Measurements from ENCODE around the gene ZFR. TPM values are rescaled to one million over a fixed set of nuclear protein-coding genes. Genes with fewer than 3 reads are reported as not detected.
"Not testable (repeated sequence)": the region's sequence is repeated elsewhere in the genome, so short reads cannot be mapped to it uniquely, and the experiment has no call there.

Gene ZFR
- polyA plus RNA-seq, 1 donor from 2014 or later: 81.7 TPM

DNA sequence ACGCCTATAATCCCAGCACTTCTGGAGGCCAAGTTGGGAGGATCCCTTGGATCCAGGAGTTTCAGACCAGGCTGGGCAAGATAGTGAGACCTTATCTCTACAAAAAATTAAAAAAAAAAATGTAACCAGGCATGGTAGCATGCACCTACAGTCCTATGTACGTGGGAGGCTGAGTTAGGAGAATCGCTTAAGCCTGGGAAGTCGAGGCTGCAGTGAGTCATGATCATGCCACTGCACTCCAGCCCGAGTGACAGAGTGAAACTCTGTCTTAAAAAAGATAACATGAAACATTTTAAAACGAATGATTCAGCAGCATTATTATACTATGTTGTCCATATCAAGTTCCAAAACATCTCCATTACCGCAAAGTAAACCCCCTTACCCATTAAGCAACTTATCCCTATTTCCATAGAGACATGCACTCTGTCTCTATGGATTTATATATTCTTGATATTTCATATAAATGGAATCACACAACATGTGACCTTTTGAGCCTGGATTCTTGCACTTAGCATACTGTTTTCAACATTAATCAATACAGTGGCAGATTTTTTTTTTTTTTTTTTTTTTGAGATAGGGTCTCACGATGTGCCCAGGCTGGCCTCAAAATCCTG lies 74.9 kb downstream of the ZFR start:
- H3K9me3 Mint-ChIP-seq: no peaks in the 10 kb centered on the region
- no peak overlapping the region for H3K4me3 Mint-ChIP-seq
- no peak overlapping the region for H3K27ac Mint-ChIP-seq
- peaks cover 3% of the 10 kb centered on the region for H3K36me3 Mint-ChIP-seq
- H3K4me1 Mint-ChIP-seq: no peaks in the 10 kb centered on the region
- no peaks in the 10 kb centered on the region for H3K27me3 Mint-ChIP-seq

- Mint-ChIP-seq H3K27ac (no peak overlapping the region), H3K9me3 (no peaks in the 10 kb centered on the region), H3K36me3 (peaks cover 3% of the 10 kb centered on the region), H3K27me3 (no peaks in the 10 kb centered on the region), H3K4me3 (no peak overlapping the region), H3K4me1 (no peaks in the 10 kb centered on the region)
Observed at GRCh38 chr5:32369032-32369431, 75.5 kb downstream of the ZFR start.

- not testable (repeated sequence) for H3K27me3 Mint-ChIP-seq, H3K4me3 Mint-ChIP-seq, H3K9me3 Mint-ChIP-seq, H3K27ac Mint-ChIP-seq, H3K36me3 Mint-ChIP-seq, H3K4me1 Mint-ChIP-seq
Observed at GRCh38 chr5:32367271-32367670, 77.3 kb downstream of the ZFR start.

DNA sequence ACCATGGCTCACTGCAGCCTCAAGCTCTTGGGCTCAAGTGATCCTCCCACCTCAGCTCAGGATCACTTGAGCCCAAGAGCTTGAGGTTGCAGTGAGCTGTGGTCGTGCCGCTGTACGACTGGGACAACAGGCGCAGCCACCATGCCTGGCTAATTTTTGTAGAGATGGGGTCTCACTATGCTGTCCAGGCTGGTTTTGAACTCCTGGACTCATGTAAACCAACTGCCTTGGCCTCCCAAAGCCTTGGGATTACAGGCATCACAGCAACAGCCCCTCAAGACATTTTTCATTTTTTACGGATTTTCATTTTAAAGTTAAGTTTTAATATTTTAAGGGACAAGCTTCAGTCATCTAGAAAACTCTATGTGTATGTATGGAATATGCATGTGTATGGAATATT lies 78.9 kb downstream of the ZFR start:
- Mint-ChIP-seq H3K27me3 (no peaks in the 10 kb centered on the region), H3K4me1 (no peaks in the 10 kb centered on the region), H3K36me3 (peaks cover 5% of the 10 kb centered on the region), H3K9me3 (no peaks in the 10 kb centered on the region), H3K27ac (no peak overlapping the region), H3K4me3 (no peak overlapping the region)

- no peak overlapping the region for H3K27ac Mint-ChIP-seq
- H3K4me3 Mint-ChIP-seq: no peak overlapping the region
- no peaks in the 10 kb centered on the region for H3K4me1 Mint-ChIP-seq
- H3K9me3 Mint-ChIP-seq: no peaks in the 10 kb centered on the region
- H3K27me3 Mint-ChIP-seq: no peaks in the 10 kb centered on the region
- peaks cover 6% of the 10 kb centered on the region for H3K36me3 Mint-ChIP-seq
Observed at GRCh38 chr5:32363030-32363429, 81.5 kb downstream of the ZFR start.

GRCh38 chr5:32362527-32362926 lies 82.0 kb downstream of the ZFR start:
- Mint-ChIP-seq H3K4me1 (no peaks in the 10 kb centered on the region), H3K4me3 (no peak overlapping the region), H3K27me3 (no peaks in the 10 kb centered on the region), H3K9me3 (no peaks in the 10 kb centered on the region), H3K27ac (no peak overlapping the region), H3K36me3 (peaks cover 4% of the 10 kb centered on the region)

DNA sequence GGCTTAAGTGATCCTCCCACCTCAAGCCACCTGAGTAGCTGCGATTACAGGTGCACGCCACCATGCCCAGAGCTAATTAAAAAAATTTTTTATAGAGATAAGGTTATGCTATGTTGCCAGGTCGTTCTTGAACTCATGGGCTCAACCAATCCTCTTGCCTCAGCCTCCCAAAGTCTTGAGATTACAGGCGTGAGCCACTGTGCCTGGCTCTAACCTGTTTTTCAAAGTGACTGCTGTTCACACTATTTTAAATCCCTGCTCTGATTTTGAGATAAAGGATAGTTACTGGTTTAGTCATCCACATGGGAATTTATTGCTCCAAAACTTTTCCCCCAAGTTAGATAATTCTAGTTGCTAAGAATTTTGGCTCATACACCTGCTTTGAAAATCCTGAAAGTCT lies 83.6 kb downstream of the ZFR start:
- H3K36me3 Mint-ChIP-seq: peaks cover 4% of the 10 kb centered on the region
- no peak overlapping the region for H3K4me3 Mint-ChIP-seq
- no peaks in the 10 kb centered on the region for H3K9me3 Mint-ChIP-seq
- H3K4me1 Mint-ChIP-seq: no peaks in the 10 kb centered on the region
- H3K27ac Mint-ChIP-seq: no peak overlapping the region
- H3K27me3 Mint-ChIP-seq: no peaks in the 10 kb centered on the region

GRCh38 chr5:32358611-32359010 lies 85.9 kb downstream of the ZFR start:
- no peaks in the 10 kb centered on the region for H3K27me3 Mint-ChIP-seq
- H3K4me3 Mint-ChIP-seq: no peak overlapping the region
- no peak overlapping the region for H3K27ac Mint-ChIP-seq
- H3K36me3 Mint-ChIP-seq: peaks cover 4% of the 10 kb centered on the region
- H3K9me3 Mint-ChIP-seq: no peaks in the 10 kb centered on the region
- peaks cover 0 to 2% (median 0%) of the 10 kb centered on the region in 3 donors for H3K4me1 Mint-ChIP-seq

DNA sequence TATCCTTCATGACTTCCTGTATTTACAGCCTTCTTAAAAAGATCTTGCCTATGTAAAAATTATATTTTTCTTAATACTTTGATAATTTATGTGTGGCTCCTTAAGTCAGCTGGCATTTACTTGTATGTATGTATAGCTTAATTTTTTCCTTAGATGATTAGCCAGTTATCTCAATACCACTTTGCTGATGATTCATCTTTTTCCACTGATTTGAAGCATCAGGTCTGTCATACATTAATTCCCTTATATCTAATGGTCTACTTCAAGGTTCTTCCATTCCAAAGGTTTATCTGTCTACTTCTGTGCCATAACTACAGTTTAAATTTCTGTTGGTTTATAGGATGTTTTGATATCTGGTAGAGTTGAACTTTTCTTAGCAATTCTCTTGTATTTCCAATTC lies 86.9 kb downstream of the ZFR start:
- Mint-ChIP-seq H3K27ac (no peak overlapping the region), H3K36me3 (peaks cover 2% of the 10 kb centered on the region), H3K27me3 (no peaks in the 10 kb centered on the region), H3K4me3 (no peak overlapping the region), H3K9me3 (no peaks in the 10 kb centered on the region), H3K4me1 (peaks cover 0 to 2% (median 0%) of the 10 kb centered on the region in 3 donors)

DNA sequence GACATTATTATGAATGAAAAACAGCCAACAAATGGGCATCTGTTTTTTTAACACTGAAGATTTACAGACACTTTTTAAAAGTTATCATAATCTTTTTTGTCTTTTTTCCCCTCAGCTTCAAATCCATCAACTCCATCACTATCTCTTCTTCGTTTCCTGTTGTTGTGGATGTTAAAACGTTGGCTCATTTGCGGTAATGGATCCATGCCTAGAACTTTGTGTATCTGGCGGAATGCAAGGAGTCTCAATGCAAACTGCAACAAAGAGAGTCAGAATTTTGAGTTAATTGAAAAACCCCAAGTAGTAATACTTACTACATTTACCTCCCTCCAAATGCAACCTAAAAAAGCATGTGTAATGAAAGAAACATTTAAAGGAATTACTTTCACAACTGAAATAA lies 88.9 kb downstream of the ZFR start:
- no peak overlapping the region for H3K27ac Mint-ChIP-seq
- no peaks in the 10 kb centered on the region for H3K27me3 Mint-ChIP-seq
- peaks cover 0 to 2% (median 0%) of the 10 kb centered on the region in 3 donors for H3K4me1 Mint-ChIP-seq
- no peaks in the 10 kb centered on the region for H3K9me3 Mint-ChIP-seq
- peaks cover 2% of the 10 kb centered on the region for H3K36me3 Mint-ChIP-seq
- H3K4me3 Mint-ChIP-seq: no peak overlapping the region

- Mint-ChIP-seq H3K36me3 (no peaks in the 10 kb centered on the region), H3K9me3 (peaks cover 0 to 5% (median 0%) of the 10 kb centered on the region in 3 donors), H3K27me3 (no peaks in the 10 kb centered on the region), H3K4me3 (no peak overlapping the region), H3K27ac (no peak overlapping the region), H3K4me1 (peaks cover 0 to 2% (median 0%) of the 10 kb centered on the region in 3 donors)
Observed at GRCh38 chr5:32353420-32353819, 91.1 kb downstream of the ZFR start.

GRCh38 chr5:32352685-32353084 lies 91.9 kb downstream of the ZFR start:
- H3K36me3 Mint-ChIP-seq: peaks cover 2% of the 10 kb centered on the region
- peaks cover 0 to 4% (median 0%) of the 10 kb centered on the region in 3 donors for H3K4me1 Mint-ChIP-seq
- peaks cover 2 to 9% (median 2%) of the 10 kb centered on the region in 3 donors for H3K9me3 Mint-ChIP-seq
- no peak overlapping the region for H3K4me3 Mint-ChIP-seq
- H3K27ac Mint-ChIP-seq: no peak overlapping the region
- no peaks in the 10 kb centered on the region for H3K27me3 Mint-ChIP-seq

DNA sequence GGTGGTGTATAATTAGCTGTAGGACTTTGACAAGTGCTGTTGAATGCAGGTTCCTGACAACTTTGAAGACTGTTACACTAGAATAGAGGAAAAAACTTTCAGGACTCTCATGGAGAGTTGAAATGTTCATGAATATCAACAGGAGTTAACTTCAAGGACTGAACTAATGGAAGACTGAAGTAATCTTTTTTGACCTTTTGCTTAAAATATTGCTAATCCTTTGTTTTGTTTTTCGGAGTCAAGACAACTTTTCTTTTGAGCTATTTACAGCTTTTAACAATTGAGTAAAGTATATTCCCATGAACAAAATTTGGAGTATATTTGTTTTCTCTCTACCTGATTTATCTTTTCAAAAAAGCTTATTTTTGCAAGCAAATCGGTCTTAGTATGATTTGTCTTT lies 97.7 kb downstream of the ZFR start:
- Mint-ChIP-seq H3K27ac (no peak overlapping the region), H3K9me3 (peaks cover 4 to 22% (median 13%) of the 10 kb centered on the region in 3 donors), H3K4me3 (no peak overlapping the region), H3K36me3 (peaks cover 7% of the 10 kb centered on the region), H3K27me3 (no peaks in the 10 kb centered on the region), H3K4me1 (peaks cover 0 to 2% (median 0%) of the 10 kb centered on the region in 3 donors)

DNA sequence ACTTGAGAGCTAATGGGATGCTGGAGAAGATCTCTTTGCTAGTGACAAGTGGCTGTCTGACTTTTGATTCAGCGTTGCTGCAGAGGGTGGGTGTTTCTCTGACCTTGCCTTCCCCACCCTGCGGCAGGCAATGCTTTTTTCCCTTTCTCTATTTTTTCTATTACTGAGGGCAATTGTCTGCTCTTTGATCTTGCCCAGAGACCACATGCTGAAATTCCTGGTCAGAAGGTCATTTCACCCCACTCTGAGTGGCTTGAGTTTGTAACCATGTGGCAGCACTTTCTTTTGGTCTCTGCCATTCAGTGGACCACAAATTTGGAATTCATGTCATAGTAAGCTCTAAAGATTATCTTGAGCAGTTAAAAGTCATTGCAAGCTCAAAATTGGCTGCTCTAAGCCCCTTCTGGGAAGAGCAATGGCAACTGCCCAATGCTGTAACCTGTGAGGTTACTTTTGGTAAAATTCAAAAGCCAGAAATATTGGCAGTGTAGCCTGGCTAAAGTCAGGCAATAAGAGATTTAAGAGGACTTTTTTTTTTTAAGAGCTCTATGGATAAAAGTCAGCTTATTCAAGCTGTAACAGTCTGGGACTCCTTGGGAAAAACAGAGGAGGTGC lies 101.4 kb downstream of the ZFR start:
- no peak overlapping the region for H3K4me3 Mint-ChIP-seq
- H3K27ac Mint-ChIP-seq: no peak overlapping the region
- peaks cover 10% of the 10 kb centered on the region for H3K36me3 Mint-ChIP-seq
- H3K4me1 Mint-ChIP-seq: peaks cover 0 to 1% (median 0%) of the 10 kb centered on the region in 3 donors
- no peaks in the 10 kb centered on the region for H3K27me3 Mint-ChIP-seq
- peaks cover 6 to 20% (median 15%) of the 10 kb centered on the region in 3 donors for H3K9me3 Mint-ChIP-seq

GRCh38 chr5:32342656-32343055 lies 101.9 kb downstream of the ZFR start:
- Mint-ChIP-seq H3K4me3 (no peak overlapping the region), H3K4me1 (no peaks in the 10 kb centered on the region), H3K36me3 (peaks cover 8% of the 10 kb centered on the region), H3K9me3 (peaks cover 5 to 18% (median 16%) of the 10 kb centered on the region in 3 donors), H3K27me3 (no peaks in the 10 kb centered on the region), H3K27ac (no peak overlapping the region)

- peaks cover 3% of the 10 kb centered on the region for H3K36me3 Mint-ChIP-seq
- no peak overlapping the region for H3K27ac Mint-ChIP-seq
- H3K9me3 Mint-ChIP-seq: peaks cover 2 to 7% (median 7%) of the 10 kb centered on the region in 3 donors
- H3K4me3 Mint-ChIP-seq: peak overlapping the region in 1 of 4 donors; percentile 33
- H3K27me3 Mint-ChIP-seq: no peaks in the 10 kb centered on the region
- H3K4me1 Mint-ChIP-seq: no peaks in the 10 kb centered on the region
Observed at GRCh38 chr5:32339878-32340277, 104.7 kb downstream of the ZFR start.
